GM23338 (cell line): ENCODE results near the gene ATXN7L1.

ENCODE experiments used
- CTCF ChIP-seq, 2 experiments: fragments of 200-600 bp in 1 of 2; sonication (generic) in 1 of 2; conservative IDR thresholded peaks; 2 replicates each; pipeline versions ENCODE4 v1.5.1 to v1.6.1; 2016 to 2017; ENCODE audit warnings: antibody characterized with exemption in 2 of 2, low read depth in 2 of 2, mild to moderate bottlenecking in 2 of 2, moderate library complexity in 1 of 2
- EZH2 ChIP-seq: fragments of 200-600 bp; sonication (generic); IDR thresholded peaks from one replicate; pipeline ENCODE4 v1.8.0; 2017; ENCODE audit warnings: antibody characterized with exemption, mild to moderate bottlenecking, low read depth; ENCODE audit not compliant: unreplicated experiment
- NANOG ChIP-seq: IDR thresholded peaks from 2 replicates; pipeline ENCODE4 v1.6.1; 2016; ENCODE audit warnings: antibody characterized with exemption, borderline replicate concordance
- POLR2AphosphoS5 ChIP-seq: IDR thresholded peaks from 2 replicates; pipeline ENCODE4 v1.6.1; 2016; ENCODE audit warnings: antibody characterized with exemption, low read depth
- REST ChIP-seq: IDR thresholded peaks from one replicate; pipeline ENCODE4 v1.6.1; 2018; ENCODE audit warnings: antibody characterized with exemption; ENCODE audit not compliant: unreplicated experiment
- ZNF114 ChIP-seq: fragments of 250-450 bp; sonication (Bioruptor Pico); IDR thresholded peaks from 2 replicates; pipeline ENCODE4 v1.5.0; 2020; ENCODE audit warnings: mild to moderate bottlenecking, moderate library complexity

- TF ChIP-seq POLR2AphosphoS5 (no peak), CTCF (conservative IDR thresholded peaks at IDR 0.05; ENCODE audit: low read depth in 2 of 2) (no peak), EZH2 (no peak), REST (no peak), NANOG (no peak), ZNF114 (CRISPR knock-in tag) (no peak)
Measured at GRCh38 chr7:105662998-105663397, 213.4 kb downstream of the ATXN7L1 start.
